PC-3 (cell line): ENCODE measurements around the gene SLC34A1. TPM values are rescaled to one million over a fixed set of nuclear protein-coding genes. Genes with fewer than 3 reads are reported as not detected.
"Not testable (repeated sequence)": the region's sequence is repeated elsewhere in the genome, so short reads cannot be mapped to it uniquely, and the experiment has no call there.

Source experiments
- ATAC-seq: fragments of 200-7000 bp; cut with Tn5 transposase; 2 replicates; pipeline ENCODE4 v1.9.1; 2020; ENCODE audit warnings: mild to moderate bottlenecking, moderate library complexity
- BruUV-seq: library from RNA; stranded (reverse); fragments of 400-500 nt; replicated peaks from 2 replicates; lab custom pipeline; 2021; lab: Mats Ljungman, UMichigan
- CTCF ChIA-PET: fragments of 300-600 bp; sonication (Branson Sonifier 250); formaldehyde crosslinking; loops from one replicate; lab custom pipeline; 2022; ENCODE audit warnings: antibody characterized with exemption; lab: Charles Lee
- POLR2A ChIA-PET: fragments of 300-600 bp; sonication (Branson Sonifier 250); formaldehyde crosslinking; loops from one replicate; lab custom pipeline; 2022; ENCODE audit warnings: antibody characterized with exemption; ENCODE audit not compliant: unreplicated experiment; lab: Charles Lee
- DNase-seq: peaks from one replicate; pipeline ENCODE4 v3.0.0-alpha.2; 2015
- H2AFZ ChIP-seq: fragments of 300-600 bp; sonication (generic); 2 replicates; pipeline ENCODE4 v1.6.0; 2016; ENCODE audit warnings: antibody characterized with exemption, low read length
- H3F3A ChIP-seq: fragments of 300-600 bp; sonication (generic); one replicate; pipeline ENCODE4 v1.6.0; 2017; ENCODE audit warnings: antibody characterized with exemption, low read length, control low read depth, mild to moderate bottlenecking; ENCODE audit not compliant: unreplicated experiment
- H3K27ac ChIP-seq: fragments of 300-600 bp; sonication (generic); 2 replicates; pipeline ENCODE4 v1.5.1; 2016; ENCODE audit warnings: mild to moderate bottlenecking, low read length
- H3K27me3 ChIP-seq: fragments of 300-600 bp; sonication (generic); 2 replicates; pipeline ENCODE4 v1.6.1; 2016; ENCODE audit warnings: low read length, mixed read lengths
- H3K36me3 ChIP-seq: fragments of 300-600 bp; sonication (generic); 2 replicates; pipeline ENCODE4 v1.6.1; 2016; ENCODE audit warnings: low read depth, mixed run types, low read length, mixed read lengths
- H3K4me1 ChIP-seq: fragments of 300-600 bp; sonication (generic); 2 replicates; pipeline ENCODE4 v1.5.1; 2016; ENCODE audit warnings: low read length; ENCODE audit not compliant: insufficient read depth
- H3K4me2 ChIP-seq: fragments of 300-600 bp; sonication (generic); 2 replicates; pipeline ENCODE4 v1.6.0; 2016; ENCODE audit warnings: low read length
- H3K4me3 ChIP-seq: fragments of 300-600 bp; sonication (generic); 2 replicates; pipeline ENCODE4 v1.5.1; 2016; ENCODE audit warnings: mild to moderate bottlenecking, low read length, mixed read lengths
- H3K79me2 ChIP-seq: fragments of 300-600 bp; sonication (generic); 2 replicates; pipeline ENCODE4 v1.6.1; 2017; ENCODE audit warnings: low read length, mixed read lengths
- H3K9ac ChIP-seq: fragments of 300-600 bp; sonication (generic); 2 replicates; pipeline ENCODE4 v1.6.0; 2016; ENCODE audit warnings: mild to moderate bottlenecking, low read length
- H3K9me2 ChIP-seq: fragments of 300-600 bp; sonication (generic); replicated peaks from 2 replicates; pipeline ENCODE4 v1.6.1; 2016; ENCODE audit warnings: mixed run types, low read length, mixed read lengths
- H3K9me3 ChIP-seq: fragments of 300-600 bp; sonication (generic); 2 replicates; pipeline ENCODE4 v1.6.1; 2016; ENCODE audit warnings: low read length, mixed read lengths
- H4K20me1 ChIP-seq: fragments of 300-600 bp; sonication (generic); 2 replicates; pipeline ENCODE4 v1.6.1; 2016; ENCODE audit warnings: low read length, mixed read lengths
- CTCF ChIP-seq: fragments of 300-600 bp; sonication (generic); conservative IDR thresholded peaks from 2 replicates; pipeline ENCODE4 v1.5.1; 2017; ENCODE audit warnings: antibody characterized with exemption, low read depth, mild to moderate bottlenecking, low read length
- EZH2 ChIP-seq: fragments of 300-600 bp; sonication (generic); IDR thresholded peaks from one replicate; pipeline ENCODE4 v1.6.1; 2017; ENCODE audit warnings: antibody characterized with exemption, mild to moderate bottlenecking, low read length; ENCODE audit not compliant: unreplicated experiment
- EZH2phosphoT487 ChIP-seq: fragments of 300-600 bp; sonication (generic); IDR thresholded peaks from 2 replicates; pipeline ENCODE4 v1.6.1; 2018; ENCODE audit warnings: mild to moderate bottlenecking, antibody characterized with exemption, low read length, borderline replicate concordance
- intact Hi-C: fragments of 100-400 bp; cut with micrococcal nuclease; formaldehyde crosslinking; loops from 2 replicates; pipeline ENCODE4 v1.9.0; 2023
- total RNA-seq: library from RNA; depleted of rRNA; stranded (reverse); fragments of >200 nt; gene quantifications from 2 replicates; pipeline ENCODE4 v1.2.3, GENCODE V29; 2014

SLC34A1 gene
- total RNA-seq, 1 experiment from 2014 or later = 0.07 TPM

GRCh38 chr5:177372910-177373309 is 11.3 kb upstream of the SLC34A1 start:
- Histone ChIP-seq H3F3A (no peaks in the 10 kb centered on the region), H3K4me1 (peaks cover 6% of the 10 kb centered on the region), H3K27ac (no peak overlapping the region), H3K9me3 (no peaks in the 10 kb centered on the region), H3K27me3 (no peaks in the 10 kb centered on the region), H3K4me2 (no peak overlapping the region), H4K20me1 (no peaks in the 10 kb centered on the region), H2AFZ (no peak overlapping the region), H3K36me3 (no peaks in the 10 kb centered on the region), H3K79me2 (no peaks in the 10 kb centered on the region), H3K9me2 (no peaks in the 10 kb centered on the region), H3K9ac (no peak overlapping the region), H3K4me3 (no peak overlapping the region)
- no peak for DNase-seq
- POLR2A ChIA-PET = no interaction called here
- intact Hi-C loops = no loop called here
- ATAC-seq = no peak
- TF ChIP-seq EZH2phosphoT487 = no peak
- TF ChIP-seq EZH2 = no peak
- TF ChIP-seq CTCF = no peak
- no TSS peak for BruUV-seq
- CTCF ChIA-PET = interaction anchor here (0.6 to 3.2 kb wide), 3 partner anchors 17 to 99 kb away, joined by 3 to 35 read pairs (median 3); no protein-coding TSS in a partner anchor

GRCh38 chr5:177373806-177374205 is 10.4 kb upstream of the SLC34A1 start:
- Histone ChIP-seq H4K20me1 (no peaks in the 10 kb centered on the region), H3F3A (no peaks in the 10 kb centered on the region), H3K27me3 (no peaks in the 10 kb centered on the region), H3K4me1 (peaks cover 6% of the 10 kb centered on the region), H3K27ac (no peak overlapping the region), H3K9ac (no peak overlapping the region), H3K4me2 (no peak overlapping the region), H3K79me2 (no peaks in the 10 kb centered on the region), H3K9me2 (no peaks in the 10 kb centered on the region), H3K9me3 (no peaks in the 10 kb centered on the region), H3K36me3 (no peaks in the 10 kb centered on the region), H2AFZ (no peak overlapping the region), H3K4me3 (no peak overlapping the region)
- DNase-seq (no peak), ATAC-seq (no peak)
- ChIA-PET POLR2A (no interaction called here), CTCF (no interaction called here)
- intact Hi-C loops = no loop called here
- no peak for TF ChIP-seq CTCF
- TF ChIP-seq EZH2phosphoT487 = no peak
- no peak for TF ChIP-seq EZH2
- BruUV-seq = no TSS peak

GRCh38 chr5:177374211-177374610 is 10.0 kb upstream of the SLC34A1 start:
- Histone ChIP-seq H3K4me1 (peaks cover 10% of the 10 kb centered on the region), H3K27me3 (no peaks in the 10 kb centered on the region), H3K36me3 (no peaks in the 10 kb centered on the region), H3K4me3 (no peak overlapping the region), H3K9me3 (no peaks in the 10 kb centered on the region), H4K20me1 (no peaks in the 10 kb centered on the region), H3F3A (no peaks in the 10 kb centered on the region), H3K4me2 (no peak overlapping the region), H3K9me2 (no peaks in the 10 kb centered on the region), H3K27ac (no peak overlapping the region), H2AFZ (no peak overlapping the region), H3K9ac (no peak overlapping the region), H3K79me2 (no peaks in the 10 kb centered on the region)
- BruUV-seq = no TSS peak
- intact Hi-C loops = no loop called here
- TF ChIP-seq CTCF = no peak
- TF ChIP-seq EZH2 = no peak
- TF ChIP-seq EZH2phosphoT487 = no peak
- no peak for DNase-seq
- POLR2A ChIA-PET = no interaction called here
- no peak for ATAC-seq
- CTCF ChIA-PET = no interaction called here

- intact Hi-C loops, H4K20me1 ChIP-seq, H3K9me2 ChIP-seq, BruUV-seq, H3K27ac ChIP-seq, H3K4me2 ChIP-seq, H3K36me3 ChIP-seq, H3K9me3 ChIP-seq, H3K27me3 ChIP-seq, POLR2A ChIA-PET, H3F3A ChIP-seq, H3K9ac ChIP-seq, ATAC-seq, H3K79me2 ChIP-seq, DNase-seq, CTCF ChIA-PET, H2AFZ ChIP-seq, H3K4me3 ChIP-seq: not testable (repeated sequence)
- H3K4me1 ChIP-seq = peaks cover 14% of the 10 kb centered on the region
These were observed 8.7 kb upstream of the SLC34A1 start for GRCh38 chr5:177375516-177375915.
